ENCODE measurements around the gene ECD. TPM values are rescaled to one million over a fixed set of nuclear protein-coding genes. Genes with fewer than 3 reads are reported as not detected.

Gene ECD
- total RNA-seq, 3 donors from 2014 or later, result 37.4 to 38.9 (median 37.9) TPM

DNA sequence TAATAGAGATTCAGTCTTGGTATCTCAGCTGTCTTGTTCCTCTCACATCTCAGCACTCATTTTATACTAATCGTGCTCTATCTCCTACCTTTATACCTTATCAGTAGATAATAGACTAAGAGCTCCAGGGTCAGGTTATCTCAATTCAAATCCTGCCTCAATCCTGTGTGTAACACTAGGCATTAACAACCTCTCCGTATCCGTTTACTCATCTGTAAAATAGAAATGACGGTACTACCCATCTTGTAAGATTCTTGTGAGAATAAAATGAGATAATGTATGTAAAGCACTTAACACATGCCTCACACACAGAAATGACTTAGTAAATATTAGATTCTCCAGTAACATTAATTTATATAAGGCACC lies 70.5 kb downstream of the ECD start:
- no peaks in the 10 kb centered on the region for H3K27me3 Mint-ChIP-seq (ENCODE audit: low read depth)
- no peak for ATAC-seq
- peaks cover 32% of the 10 kb centered on the region for H3K4me1 Mint-ChIP-seq (ENCODE audit: low read depth)
- peak overlapping the region; percentile 96 for H3K4me3 Mint-ChIP-seq
- no peak for DNase-seq
- H3K36me3 Mint-ChIP-seq (ENCODE audit: insufficient read depth), result peaks cover 3% of the 10 kb centered on the region
- no peaks in the 10 kb centered on the region for H3K9me3 Mint-ChIP-seq

DNA sequence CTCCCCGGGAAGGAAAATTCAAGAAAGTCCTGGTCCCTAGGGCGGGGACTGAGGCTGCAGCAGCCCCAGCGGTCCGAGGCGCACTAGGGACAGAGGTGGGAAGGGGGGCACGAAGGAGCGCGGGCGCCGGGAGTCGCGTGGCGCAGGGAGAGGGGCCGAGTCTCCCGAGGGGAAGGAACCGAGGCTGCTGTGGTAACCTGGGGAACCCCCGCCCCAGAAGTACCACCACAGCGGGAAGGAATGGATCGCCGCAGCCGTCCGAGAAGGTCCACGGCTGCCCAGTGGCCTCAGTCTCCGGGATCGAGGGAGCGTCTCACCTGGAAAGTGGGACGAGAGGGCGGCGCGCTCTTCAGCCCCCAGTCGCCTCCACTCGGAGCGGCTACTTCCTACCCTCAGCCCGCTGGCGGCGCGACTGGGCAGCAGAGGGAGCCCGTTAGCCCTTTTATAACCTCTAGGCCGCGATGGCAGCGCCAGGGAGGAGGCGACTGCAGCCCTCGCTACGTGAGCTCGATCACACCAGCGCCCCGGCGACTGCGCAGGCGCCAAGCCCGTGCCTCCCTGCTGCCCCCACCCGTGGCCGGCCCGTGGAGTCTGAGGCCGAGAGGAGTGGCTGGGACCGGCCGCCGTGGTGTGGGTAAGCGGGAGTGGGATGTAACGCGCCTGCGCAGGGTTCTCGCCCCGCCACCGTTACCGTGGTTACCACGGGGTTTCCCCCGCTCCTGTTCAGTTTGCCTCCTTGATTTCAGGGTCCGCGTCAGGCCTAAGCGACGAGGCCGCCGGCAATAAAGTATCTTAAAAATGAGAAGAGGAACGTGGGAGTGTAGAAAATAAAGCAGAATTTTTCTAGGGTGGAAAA lies 71.1 kb downstream of the ECD start, which contains the start of gene P4HA1:
TSS of gene P4HA1 (minus strand) at position 418 of the 856 bp plus-strand sequence. CDS start 21,983 bp downstream, outside the sequence.
- Mint-ChIP-seq H3K9me3 (no peaks in the 10 kb centered on the region), H3K4me1 (ENCODE audit: low read depth) (peaks cover 34% of the 10 kb centered on the region), H3K4me3 (peak within 1 kb of the TSS; percentile 96), H3K27me3 (ENCODE audit: low read depth) (no peaks in the 10 kb centered on the region), H3K36me3 (ENCODE audit: insufficient read depth) (no peaks in the 10 kb centered on the region)
- peak; percentile 88 to 90 for ATAC-seq
- peak; percentile 98 for DNase-seq

DNA sequence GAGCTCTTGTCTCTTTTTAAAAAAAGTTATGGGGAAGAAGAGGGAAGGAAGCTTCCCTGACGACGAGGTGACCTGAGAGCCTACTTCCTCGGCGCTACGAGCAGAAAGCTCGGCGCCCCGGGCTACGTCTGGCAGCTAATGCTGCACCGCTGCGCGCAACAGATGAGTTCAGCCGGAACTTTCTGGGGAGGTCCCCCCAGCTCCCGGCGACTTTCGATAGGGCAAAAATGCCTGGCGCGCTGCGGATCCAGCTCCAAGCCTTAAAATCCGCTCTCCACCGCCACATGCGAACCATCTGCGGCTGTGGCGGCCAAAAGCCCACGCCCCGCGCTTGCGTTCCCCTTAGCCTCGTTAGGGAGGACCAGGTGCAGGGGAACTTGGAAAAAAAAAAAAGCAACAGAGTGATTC lies 71.8 kb downstream of the ECD start:
- ATAC-seq, result peak; percentile 47 to 58
- H3K9me3 Mint-ChIP-seq, result no peaks in the 10 kb centered on the region

DNA sequence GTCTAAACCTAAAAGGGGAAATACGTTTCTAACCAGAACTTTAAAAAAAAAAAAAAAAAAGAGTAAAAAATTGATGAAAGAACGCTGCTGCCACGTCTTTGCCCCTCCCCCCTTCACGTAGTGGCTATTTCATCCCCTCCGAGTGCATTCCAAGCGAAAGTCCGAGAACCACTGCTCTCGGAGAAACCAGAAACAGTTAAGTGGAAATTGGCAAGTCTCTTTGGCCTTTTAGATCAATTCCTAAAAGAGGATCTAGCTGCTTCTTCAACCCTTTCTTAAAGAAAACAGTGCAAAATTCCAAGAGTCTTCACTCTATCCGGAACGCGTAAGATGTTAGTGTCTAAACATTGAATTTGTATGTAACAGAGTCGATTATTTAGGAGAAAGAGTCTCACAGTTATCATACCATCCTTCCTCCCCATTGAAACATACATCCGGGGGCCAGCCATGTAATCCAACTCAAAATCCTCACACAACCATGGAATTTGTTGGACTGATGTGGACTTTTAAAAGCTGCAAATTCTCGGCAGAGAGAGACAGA lies 72.3 kb downstream of the ECD start:
- H3K36me3 Mint-ChIP-seq (ENCODE audit: insufficient read depth), result no peaks in the 10 kb centered on the region
- ATAC-seq, result no peak
- no peaks in the 10 kb centered on the region for H3K9me3 Mint-ChIP-seq
- no peaks in the 10 kb centered on the region for H3K27me3 Mint-ChIP-seq (ENCODE audit: low read depth)
- DNase-seq, result peak; percentile 10
- peaks cover 37% of the 10 kb centered on the region for H3K4me1 Mint-ChIP-seq (ENCODE audit: low read depth)
- peak overlapping the region; percentile 96 for H3K4me3 Mint-ChIP-seq

More for the DNA sequence above, 71.8 kb downstream of the ECD start:
- H3K36me3 Mint-ChIP-seq (ENCODE audit: insufficient read depth), result no peaks in the 10 kb centered on the region
- H3K4me1 Mint-ChIP-seq (ENCODE audit: low read depth), result peaks cover 37% of the 10 kb centered on the region
- DNase-seq, result peak; percentile 63
- H3K27me3 Mint-ChIP-seq (ENCODE audit: low read depth), result no peaks in the 10 kb centered on the region
- H3K4me3 Mint-ChIP-seq, result peak overlapping the region; percentile 96

DNA sequence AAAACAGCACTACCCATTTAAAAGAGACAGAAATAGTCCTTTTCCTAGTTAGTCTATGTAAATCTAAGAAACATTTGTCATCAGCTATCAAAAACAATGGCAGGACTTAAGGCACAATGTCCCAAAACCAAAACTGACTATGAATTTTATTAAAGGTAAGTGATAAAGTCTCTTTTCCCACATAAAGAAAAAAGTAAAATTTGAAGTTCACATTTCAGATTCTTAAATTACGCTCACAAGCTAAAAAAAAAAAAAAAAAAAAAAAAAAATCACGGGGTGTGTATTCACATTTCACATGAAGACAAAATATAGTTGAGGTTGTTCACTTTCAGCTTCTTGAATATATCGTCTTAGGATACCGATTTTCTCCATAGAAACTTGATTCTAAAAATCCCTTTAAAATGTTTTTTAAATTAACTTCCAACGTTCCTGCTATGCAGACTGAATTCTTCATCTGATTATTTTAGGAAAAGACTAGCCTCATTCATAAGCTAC lies 72.8 kb downstream of the ECD start:
- DNase-seq (no peak), ATAC-seq (no peak)
- Mint-ChIP-seq H3K9me3 (no peaks in the 10 kb centered on the region), H3K36me3 (ENCODE audit: insufficient read depth) (no peaks in the 10 kb centered on the region), H3K27me3 (ENCODE audit: low read depth) (no peaks in the 10 kb centered on the region), H3K4me1 (ENCODE audit: low read depth) (peaks cover 37% of the 10 kb centered on the region), H3K4me3 (peak overlapping the region; percentile 96)

DNA sequence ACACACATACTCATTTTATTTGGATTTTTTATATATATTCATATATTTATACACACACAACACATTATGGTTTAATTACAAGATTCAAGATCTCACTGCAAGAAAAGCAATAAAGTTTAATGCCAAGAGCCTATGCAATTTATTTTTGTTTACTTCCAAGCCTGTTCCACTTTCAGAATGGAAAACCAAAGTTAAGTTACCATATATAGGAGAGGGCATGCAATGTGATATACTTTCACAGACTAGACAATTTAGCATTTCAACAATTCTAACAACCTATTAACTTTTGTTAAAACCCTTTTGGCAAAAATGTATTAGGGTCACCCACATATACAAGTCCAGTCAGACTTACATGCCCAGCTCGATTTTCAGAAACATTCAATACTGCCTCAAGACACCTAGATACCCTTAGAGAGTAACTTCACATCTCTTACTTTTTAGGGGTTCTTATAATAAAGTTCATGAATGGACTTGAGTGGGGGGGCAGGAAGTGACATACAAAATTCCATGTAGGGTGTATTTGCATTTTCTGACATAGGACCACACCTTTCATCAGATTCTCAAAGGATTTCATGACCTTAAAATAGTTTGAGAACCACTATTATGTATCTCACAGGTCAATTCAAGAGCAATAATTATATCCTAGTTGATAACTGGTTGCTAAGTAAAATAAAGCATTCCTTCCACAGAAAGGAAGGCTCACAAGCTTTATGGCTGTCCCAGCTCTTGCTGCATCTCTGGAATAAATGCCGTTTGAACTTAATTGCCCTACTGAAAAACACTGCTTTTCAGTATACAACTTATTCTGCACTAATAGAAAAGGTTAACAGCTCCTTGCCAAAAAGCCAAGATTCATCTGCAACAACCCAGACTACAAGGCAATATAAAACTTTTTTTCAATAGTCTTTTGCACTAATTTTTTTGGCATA lies 73.6 kb downstream of the ECD start:
- Mint-ChIP-seq H3K9me3 (no peaks in the 10 kb centered on the region), H3K4me3 (peak overlapping the region; percentile 96), H3K27me3 (ENCODE audit: low read depth) (no peaks in the 10 kb centered on the region), H3K36me3 (ENCODE audit: insufficient read depth) (no peaks in the 10 kb centered on the region), H3K4me1 (ENCODE audit: low read depth) (peaks cover 37% of the 10 kb centered on the region)
- ATAC-seq (no peak), DNase-seq (no peak)

DNA sequence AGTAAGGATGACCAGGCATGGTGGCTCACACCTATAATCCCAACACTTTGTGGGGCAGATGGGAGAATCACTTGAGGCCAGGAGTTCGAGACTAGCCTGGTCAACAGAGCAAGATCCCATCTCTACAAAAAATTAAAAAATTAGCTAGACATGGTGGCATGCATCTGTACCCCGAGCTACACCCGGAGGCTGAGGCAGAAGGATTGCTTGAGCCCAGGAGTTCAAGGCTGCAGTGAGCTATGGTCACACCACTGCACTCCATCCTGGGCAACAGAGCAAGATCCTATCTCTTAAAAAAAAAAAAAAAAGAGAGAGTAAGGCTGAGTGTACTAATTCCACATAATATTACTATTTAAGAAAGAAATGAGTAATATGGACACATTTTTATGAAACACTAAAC lies 75.0 kb downstream of the ECD start:
- Mint-ChIP-seq H3K4me3 (no peak overlapping the region), H3K9me3 (no peaks in the 10 kb centered on the region), H3K4me1 (ENCODE audit: low read depth) (peaks cover 38% of the 10 kb centered on the region), H3K36me3 (ENCODE audit: insufficient read depth) (no peaks in the 10 kb centered on the region), H3K27me3 (ENCODE audit: low read depth) (no peaks in the 10 kb centered on the region)
- no peak for DNase-seq
- ATAC-seq, result no peak

DNA sequence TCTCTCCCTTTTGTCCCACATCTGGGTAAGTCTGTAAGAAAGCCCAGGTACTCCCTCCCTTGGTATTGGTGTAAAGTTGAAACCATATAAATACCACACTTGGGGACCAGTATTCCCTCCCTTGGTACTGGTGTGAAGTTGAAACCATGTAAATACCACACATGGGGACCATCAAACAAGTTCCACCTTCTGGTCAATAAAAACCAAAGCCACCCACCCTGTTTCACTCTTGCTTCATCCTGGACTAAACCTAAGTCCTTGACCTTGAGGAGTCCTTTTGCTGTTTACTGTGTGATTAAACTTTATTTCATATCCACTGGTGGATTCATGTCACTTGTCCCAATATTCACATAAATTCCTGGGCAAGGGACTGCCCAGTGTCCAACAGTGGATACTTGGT lies 79.5 kb downstream of the ECD start:
- H3K36me3 Mint-ChIP-seq (ENCODE audit: insufficient read depth), result no peaks in the 10 kb centered on the region
- DNase-seq (no peak), ATAC-seq (no peak)
- no peaks in the 10 kb centered on the region for H3K27me3 Mint-ChIP-seq (ENCODE audit: low read depth)
- peaks cover 8% of the 10 kb centered on the region for H3K4me1 Mint-ChIP-seq (ENCODE audit: low read depth)
- H3K9me3 Mint-ChIP-seq, result no peaks in the 10 kb centered on the region
- H3K4me3 Mint-ChIP-seq, result no peak overlapping the region

DNA sequence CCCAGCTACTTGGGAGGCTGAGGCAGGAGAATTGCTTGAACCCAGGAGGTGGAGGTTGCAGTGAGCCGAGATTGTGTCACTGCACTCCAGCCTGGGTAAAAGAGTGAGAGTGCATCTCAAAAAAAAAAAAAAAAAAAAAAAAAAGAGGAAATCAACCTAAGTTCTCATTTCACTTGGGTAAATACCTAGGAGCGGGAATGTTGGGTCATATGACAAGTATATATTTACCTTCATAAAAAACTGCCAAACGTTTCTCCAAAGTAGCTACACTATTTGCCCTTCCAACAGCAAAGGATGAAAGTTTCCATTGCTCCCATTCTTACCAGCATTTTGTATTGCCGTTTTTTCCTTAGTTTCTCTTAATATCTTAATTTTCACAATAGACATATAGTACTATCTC lies 81.0 kb downstream of the ECD start:
- peaks cover 5% of the 10 kb centered on the region for H3K4me1 Mint-ChIP-seq (ENCODE audit: low read depth)
- H3K4me3 Mint-ChIP-seq, result no peak overlapping the region
- H3K9me3 Mint-ChIP-seq, result no peaks in the 10 kb centered on the region
- DNase-seq (no peak), ATAC-seq (no peak)
- H3K27me3 Mint-ChIP-seq (ENCODE audit: low read depth), result no peaks in the 10 kb centered on the region
- no peaks in the 10 kb centered on the region for H3K36me3 Mint-ChIP-seq (ENCODE audit: insufficient read depth)

DNA sequence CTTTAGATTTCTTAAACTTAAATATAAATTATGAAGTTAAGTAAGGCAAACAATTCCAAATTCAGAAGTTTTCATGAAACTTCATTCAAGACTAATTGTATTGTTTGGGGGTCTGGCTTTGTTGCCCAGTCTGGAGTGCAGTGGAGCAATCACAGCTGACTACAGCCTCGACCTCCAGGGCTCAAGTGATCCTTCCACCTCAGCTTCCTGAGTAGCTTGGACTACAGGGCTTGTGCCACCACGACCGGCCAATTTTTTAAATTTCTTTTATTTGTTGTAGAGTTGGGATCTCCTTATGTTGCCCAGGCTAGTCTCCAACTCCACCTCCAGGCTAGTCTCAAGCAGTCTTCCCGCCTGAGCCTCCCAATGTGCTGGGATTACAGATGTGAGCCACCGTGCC lies 83.6 kb downstream of the ECD start:
- no peaks in the 10 kb centered on the region for H3K27me3 Mint-ChIP-seq (ENCODE audit: low read depth)
- no peaks in the 10 kb centered on the region for H3K9me3 Mint-ChIP-seq
- H3K36me3 Mint-ChIP-seq (ENCODE audit: insufficient read depth), result no peaks in the 10 kb centered on the region
- ATAC-seq, result no peak
- H3K4me1 Mint-ChIP-seq (ENCODE audit: low read depth), result peaks cover 2% of the 10 kb centered on the region
- no peak overlapping the region for H3K4me3 Mint-ChIP-seq
- DNase-seq, result no peak

Other genes starting within 250 kb of the ECD start
- gene PLA2G12B, start 213.2 kb downstream of the ECD start, total RNA-seq, result not detected
- 10 to 100 TPM; 19.8 to 23.8 (median 21.5) TPM for gene P4HA1, start 71.1 kb downstream of the ECD start, total RNA-seq
- 1 to 10 TPM in 1 of 3 donors, under 1 TPM in 2; 0.68 to 1.3 (median 0.76) TPM for gene NUDT13, start 57.6 kb downstream of the ECD start, total RNA-seq
- gene FAM149B1, start 111 bp upstream of the ECD start, total RNA-seq, result 1 to 10 TPM; 4.2 to 6.0 (median 5.1) TPM
- 10 to 100 TPM; 57.7 to 60.8 (median 59.9) TPM for gene DNAJC9, start 79.2 kb upstream of the ECD start, total RNA-seq
- gene MRPS16, start 84.6 kb upstream of the ECD start, total RNA-seq, result 100 to 1,000 TPM; 141 to 156 (median 150) TPM
- gene CFAP70, start 190.9 kb upstream of the ECD start, total RNA-seq, result under 1 TPM; 0.28 to 0.43 (median 0.37) TPM
- gene ANXA7, start 246.1 kb upstream of the ECD start, total RNA-seq, result 100 to 1,000 TPM; 182 to 207 (median 183) TPM